Transverse colon (tissue), 4 donors: ENCODE results near the gene CAMSAP1. TPM values are rescaled to one million over a fixed set of nuclear protein-coding genes. Genes with fewer than 3 reads are reported as not detected.

Experiments
- DNase-seq: peaks from one replicate; pipeline ENCODE4 v3.0.0-alpha.2; 2019
- H3K27ac ChIP-seq, 4 donors: fragments of 200-600 bp; sonication (generic); 2 replicates each; pipeline ENCODE4 v1.5.1; 2016 to 2018; ENCODE audit warnings: inconsistent platforms in 4 of 4
- H3K27me3 ChIP-seq: fragments of 200-600 bp; sonication (generic); 2 replicates; pipeline ENCODE4 v1.5.1; 2017; ENCODE audit warnings: inconsistent platforms
- H3K36me3 ChIP-seq, 4 donors: fragments of 200-600 bp; sonication (generic); 2 replicates each; pipeline ENCODE4 v1.5.1; 2017 to 2019; ENCODE audit warnings: inconsistent platforms in 4 of 4
- H3K4me1 ChIP-seq, 4 donors: fragments of 200-600 bp; sonication (generic); 2 replicates each; pipeline ENCODE4 v1.5.1; 2017 to 2020; ENCODE audit warnings: inconsistent platforms in 4 of 4
- H3K4me3 ChIP-seq, 4 donors: fragments of 200-600 bp; sonication (generic); 1 replicate in 1 of 4; 2 replicates in 3 of 4; pipeline versions ENCODE4 v1.5.1 to v1.6.1; 2017 to 2019; ENCODE audit warnings: inconsistent platforms in 4 of 4
- H3K9me3 ChIP-seq, 2 donors: fragments of 200-600 bp; sonication (generic); 2 replicates each; pipeline ENCODE4 v1.5.1; 2017 to 2019; ENCODE audit warnings: inconsistent platforms in 2 of 2
- EP300 ChIP-seq: sonication (generic); formaldehyde crosslinking; IDR thresholded peaks from one replicate; pipeline ENCODE4 v1.6.1; 2017; ENCODE audit warnings: antibody characterized with exemption, low read depth
- POLR2A ChIP-seq: fragments of 450-650 bp; IDR thresholded peaks from one replicate; pipeline ENCODE4 v1.6.1; 2016; ENCODE audit warnings: antibody characterized with exemption, mild to moderate bottlenecking, moderate library complexity
- POLR2AphosphoS5 ChIP-seq, 3 donors: sonication (generic); formaldehyde crosslinking; IDR thresholded peaks; one replicate each; pipeline ENCODE4 v1.6.1; 2016; ENCODE audit warnings: antibody characterized with exemption in 3 of 3
- WGBS, 2 donors: methylation state at CpG; one replicate each; pipeline ENCODE4 v1.1.5; 2018; ENCODE audit warnings: low coverage in 1 of 2; 5-methylcytosine and 5-hydroxymethylcytosine counted together
- in situ Hi-C, 4 donors: fragments of 200-750 bp; cut with MboI; loops; one replicate each; pipeline versions ENCODE4 v1.15.0 to v1.15.1; 2017; ENCODE audit warnings: low sequenced_read_pairs in 3 of 4, low pct_ligation_motif_present in 1 of 4, low pct_unique_long_range_greater_than_20kb in 1 of 4
- intact Hi-C: fragments of 100-400 bp; cut with DNase I; formaldehyde crosslinking; loops from one replicate; pipeline ENCODE4 v1.15.1; 2023; ENCODE audit warnings: low total_unique reads
- total RNA-seq, 4 donors: library from RNA; depleted of rRNA; stranded (reverse); fragments of >200 nt; gene quantifications; one replicate each; pipeline ENCODE4 v1.1.0, GENCODE V29; 2016
- TF ChIP-seq, protein P1 (sequence below), 5 experiments: fragments of 200-600 bp in 3 of 5; fragments of 450-650 bp in 2 of 5; sonication (generic) in 3 of 5; IDR thresholded peaks; 1 replicate in 2 of 5; 2 replicates in 3 of 5; pipeline ENCODE4 v1.5.1; 2016 to 2017; ENCODE audit warnings: antibody characterized with exemption in 5 of 5, inconsistent platforms in 3 of 5, mild to moderate bottlenecking in 2 of 5, moderate library complexity in 1 of 5

Gene CAMSAP1
- total RNA-seq, 4 donors from 2014 or later = 17.3 to 88.0 (median 23.8) TPM

DNA sequence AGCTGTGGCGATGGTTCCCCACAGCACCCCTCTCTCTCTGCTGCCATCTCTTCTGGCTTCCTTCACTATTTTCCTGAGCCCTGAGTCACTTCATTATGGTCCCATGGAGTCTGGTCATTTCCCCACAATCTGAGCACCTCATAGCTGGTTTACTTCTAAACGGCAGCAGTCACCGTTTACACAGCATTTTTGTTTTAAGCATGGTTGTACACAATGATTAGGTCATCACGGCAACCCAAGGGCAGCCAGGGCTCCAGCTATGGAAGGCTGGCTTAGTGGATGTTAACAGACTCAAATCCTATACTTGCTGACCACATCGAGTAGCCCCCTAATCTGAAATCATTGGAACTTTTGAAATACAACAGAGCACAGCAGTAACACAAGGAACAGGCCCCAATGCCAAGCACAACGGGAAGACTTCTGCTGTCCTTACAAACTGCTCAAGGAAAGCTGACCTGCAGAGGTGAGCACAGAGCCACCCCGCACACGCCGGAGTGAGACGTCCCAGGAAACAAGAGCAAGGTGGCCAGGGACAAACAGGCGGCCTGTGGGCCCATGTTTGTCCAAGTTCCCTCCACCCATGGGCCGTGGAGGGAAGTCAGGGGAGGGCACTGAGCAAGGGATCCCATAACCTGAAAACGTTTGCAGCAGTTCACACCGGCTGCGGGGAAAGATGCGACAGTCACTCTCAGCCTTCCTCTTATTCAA lies 22.9 kb downstream of the CAMSAP1 start:
- no peak for TF ChIP-seq EP300
- Histone ChIP-seq H3K9me3 (no peaks in the 10 kb centered on the region), H3K36me3 (no peaks in the 10 kb centered on the region), H3K4me1 (peaks cover 0 to 33% (median 7%) of the 10 kb centered on the region in 4 donors), H3K4me3 (no peak overlapping the region), H3K27ac (no peak overlapping the region), H3K27me3 (no peaks in the 10 kb centered on the region)
- whole genome bisulfite sequencing, 2 donors = 20 to 79% methylated on average over 1 to 16 of the region's 16 CpGs
- intact Hi-C loops (no loop called here), in situ Hi-C loops (no loop called here)
- DNase-seq = no peak

DNA sequence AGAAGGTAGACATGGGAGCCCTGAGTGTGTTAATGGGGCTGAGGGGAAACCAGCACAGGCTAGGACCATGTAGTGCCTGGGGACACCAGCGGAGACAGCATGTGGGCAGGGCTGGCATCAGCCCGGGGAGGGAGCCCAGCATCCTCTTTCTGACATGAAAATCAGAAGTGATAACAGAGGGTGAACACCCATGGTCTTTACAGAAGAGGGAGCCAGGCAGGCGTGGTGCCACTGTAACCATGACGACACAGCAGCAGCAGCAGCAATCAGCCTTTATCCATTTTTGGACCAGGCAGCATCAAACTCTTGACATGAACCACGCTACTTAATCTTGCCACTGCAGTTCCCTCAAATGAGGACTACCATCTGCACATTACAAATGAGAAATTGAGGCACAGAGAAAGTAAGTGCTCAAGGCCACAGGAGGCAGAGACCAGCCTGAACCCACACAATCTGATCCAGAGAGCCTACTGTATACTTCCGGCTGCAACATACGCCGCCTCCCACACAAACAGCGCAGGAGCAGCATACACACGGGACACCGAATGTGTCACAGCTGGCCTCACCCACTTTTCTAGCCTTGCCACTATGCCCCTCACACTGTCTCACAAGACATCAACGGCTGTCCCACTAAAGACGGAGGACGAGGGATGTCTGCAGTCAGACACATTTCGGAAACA lies 23.8 kb downstream of the CAMSAP1 start:
- TF ChIP-seq EP300 (no peak), POLR2A (no peak), POLR2AphosphoS5 (IDR thresholded peaks at IDR 0.05) (no peak)
- TF ChIP-seq, protein P1, sequence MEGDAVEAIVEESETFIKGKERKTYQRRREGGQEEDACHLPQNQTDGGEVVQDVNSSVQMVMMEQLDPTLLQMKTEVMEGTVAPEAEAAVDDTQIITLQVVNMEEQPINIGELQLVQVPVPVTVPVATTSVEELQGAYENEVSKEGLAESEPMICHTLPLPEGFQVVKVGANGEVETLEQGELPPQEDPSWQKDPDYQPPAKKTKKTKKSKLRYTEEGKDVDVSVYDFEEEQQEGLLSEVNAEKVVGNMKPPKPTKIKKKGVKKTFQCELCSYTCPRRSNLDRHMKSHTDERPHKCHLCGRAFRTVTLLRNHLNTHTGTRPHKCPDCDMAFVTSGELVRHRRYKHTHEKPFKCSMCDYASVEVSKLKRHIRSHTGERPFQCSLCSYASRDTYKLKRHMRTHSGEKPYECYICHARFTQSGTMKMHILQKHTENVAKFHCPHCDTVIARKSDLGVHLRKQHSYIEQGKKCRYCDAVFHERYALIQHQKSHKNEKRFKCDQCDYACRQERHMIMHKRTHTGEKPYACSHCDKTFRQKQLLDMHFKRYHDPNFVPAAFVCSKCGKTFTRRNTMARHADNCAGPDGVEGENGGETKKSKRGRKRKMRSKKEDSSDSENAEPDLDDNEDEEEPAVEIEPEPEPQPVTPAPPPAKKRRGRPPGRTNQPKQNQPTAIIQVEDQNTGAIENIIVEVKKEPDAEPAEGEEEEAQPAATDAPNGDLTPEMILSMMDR (IDR thresholded peaks at IDR 0.05) = no peak
- H3K4me3 ChIP-seq = no peak overlapping the region
- no peaks in the 10 kb centered on the region for H3K9me3 ChIP-seq
- 86 to 88% methylated on average over 7 to 15 of the region's 15 CpGs for WGBS, 2 donors
- intact Hi-C loops (no loop called here), in situ Hi-C loops (no loop called here)
- no peak for DNase-seq
- H3K27me3 ChIP-seq = no peaks in the 10 kb centered on the region
- no peak overlapping the region for H3K27ac ChIP-seq
- no peaks in the 10 kb centered on the region for H3K36me3 ChIP-seq
- H3K4me1 ChIP-seq = peaks cover 0 to 29% (median 6%) of the 10 kb centered on the region in 4 donors

DNA sequence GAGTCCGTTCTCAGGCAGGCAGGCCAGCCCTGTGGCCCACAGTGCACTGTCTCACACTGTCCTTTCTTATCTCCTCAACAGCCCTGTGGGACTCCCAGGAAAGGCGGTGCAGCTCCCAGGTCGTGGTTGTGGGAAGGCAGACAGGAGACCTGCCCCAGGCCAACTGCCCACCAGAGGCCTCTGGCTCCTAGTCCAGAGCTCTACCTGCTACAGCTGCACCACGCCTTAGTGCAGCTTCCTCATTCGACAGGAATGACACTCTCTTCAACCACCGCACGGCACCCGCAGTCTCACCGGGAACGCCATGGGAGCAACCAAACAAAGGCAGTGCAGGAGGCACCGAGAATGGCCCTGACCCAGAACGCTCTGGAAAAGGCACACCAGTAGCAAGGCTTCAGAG lies 25.3 kb downstream of the CAMSAP1 start:
- H3K4me3 ChIP-seq = no peak overlapping the region
- no peak overlapping the region for H3K27ac ChIP-seq
- 55 to 93% methylated on average over 4 to 12 of the region's 12 CpGs for WGBS, 2 donors
- intact Hi-C loops = no loop called here
- no peaks in the 10 kb centered on the region for H3K36me3 ChIP-seq
- no peak for TF ChIP-seq POLR2AphosphoS5 (IDR thresholded peaks at IDR 0.05)
- TF ChIP-seq EP300 = no peak
- no peak for TF ChIP-seq POLR2A
- TF ChIP-seq, protein P1 (IDR thresholded peaks at IDR 0.05) = no peak
- peaks cover 0 to 14% (median 0%) of the 10 kb centered on the region in 4 donors for H3K4me1 ChIP-seq
- no peaks in the 10 kb centered on the region for H3K9me3 ChIP-seq
- no peaks in the 10 kb centered on the region for H3K27me3 ChIP-seq
- in situ Hi-C loops = no loop called here
- no peak for DNase-seq

DNA sequence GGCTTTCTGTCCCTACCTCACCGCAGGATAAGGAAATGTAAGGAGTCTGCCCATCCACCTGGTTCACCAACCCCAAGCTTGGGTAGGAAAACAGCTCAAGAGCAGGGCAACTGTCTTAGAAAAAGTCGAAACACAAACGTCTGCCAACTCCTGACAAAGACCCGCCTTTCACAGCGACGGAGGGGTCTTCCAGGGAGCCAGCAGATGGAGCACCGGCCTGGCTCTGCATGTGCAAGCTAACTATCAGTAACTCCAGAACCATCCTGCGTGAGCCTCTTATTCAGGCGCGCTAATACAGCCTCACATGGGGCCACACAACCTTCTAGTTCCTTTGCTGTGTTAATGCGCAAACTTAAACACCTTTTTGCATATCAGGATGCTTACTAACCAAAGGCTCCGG lies 26.9 kb downstream of the CAMSAP1 start:
- H3K4me3 ChIP-seq = no peak overlapping the region
- no peak for TF ChIP-seq POLR2AphosphoS5 (IDR thresholded peaks at IDR 0.05)
- TF ChIP-seq POLR2A = no peak
- TF ChIP-seq, protein P1 (IDR thresholded peaks at IDR 0.05) = no peak
- TF ChIP-seq EP300 = no peak
- WGBS, 2 donors = 78 to 90% methylated on average over 5 to 12 of the region's 12 CpGs
- H3K27ac ChIP-seq = no peak overlapping the region
- DNase-seq = no peak
- in situ Hi-C loops = no loop called here
- no peaks in the 10 kb centered on the region for H3K9me3 ChIP-seq
- no peaks in the 10 kb centered on the region for H3K36me3 ChIP-seq
- H3K4me1 ChIP-seq = peaks cover 0 to 7% (median 0%) of the 10 kb centered on the region in 4 donors
- no peaks in the 10 kb centered on the region for H3K27me3 ChIP-seq
- intact Hi-C loops = no loop called here
